ENCODE results near the gene MAP4K4.

GRCh38 chr2:101751875-101752619 lies 54.5 kb downstream of the MAP4K4 start:
- TF ChIP-seq EZH2 (optimal IDR thresholded peaks at IDR 0.05; ENCODE audit: low read depth, low read length) (no peak), CTCF (IDR thresholded peaks at IDR 0.05; ENCODE audit: low read length) (no peak)
